GM12872 (cell line): ENCODE data around the gene PTOV1.

Source experiments
- CTCF ChIP-seq: IDR thresholded peaks from 3 replicates; pipeline ENCODE4 v1.5.1; 2011; ENCODE audit warnings: low read depth, mild to moderate bottlenecking, low read length, moderate library complexity; ENCODE audit not compliant: insufficient read depth

Gene PTOV1

GRCh38 chr19:49847731-49848696 lies 2.9 kb upstream of the PTOV1 start:
- TF ChIP-seq CTCF: no peak

GRCh38 chr19:49848938-49849337 lies 2.0 kb upstream of the PTOV1 start:
- TF ChIP-seq CTCF: no peak

GRCh38 chr19:49849433-49850220 lies 1.3 kb upstream of the PTOV1 start:
- TF ChIP-seq CTCF: no peak

- no peak for TF ChIP-seq CTCF
Measured at GRCh38 chr19:49850221-49850486, 805 bp upstream of the PTOV1 start.

GRCh38 chr19:49851456-49852259 lies 699 bp downstream of the PTOV1 start:
- TF ChIP-seq CTCF: no peak

GRCh38 chr19:49852631-49853126 lies 1.7 kb downstream of the PTOV1 start:
- no peak for TF ChIP-seq CTCF
